H4 (cell line): ENCODE results near the gene PACSIN2. TPM values are rescaled to one million over a fixed set of nuclear protein-coding genes. Genes with fewer than 3 reads are reported as not detected.

Experiments used
- DNase-seq: peaks from one replicate; pipeline ENCODE4 v3.0.0-alpha.2; 2015; ENCODE audit warnings: low spot score
- total RNA-seq: library from RNA; depleted of rRNA; stranded (reverse); fragments of >200 nt; shearing (Covaris generic); gene quantifications from 2 replicates; pipeline ENCODE4 v1.2.3, GENCODE V29; 2014

Gene PACSIN2
- total RNA-seq, 1 experiment from 2014 or later = 52.4 TPM

GRCh38 chr22:42905702-42906183, 109.2 kb downstream of the PACSIN2 start:
- no peak for DNase-seq

DNA sequence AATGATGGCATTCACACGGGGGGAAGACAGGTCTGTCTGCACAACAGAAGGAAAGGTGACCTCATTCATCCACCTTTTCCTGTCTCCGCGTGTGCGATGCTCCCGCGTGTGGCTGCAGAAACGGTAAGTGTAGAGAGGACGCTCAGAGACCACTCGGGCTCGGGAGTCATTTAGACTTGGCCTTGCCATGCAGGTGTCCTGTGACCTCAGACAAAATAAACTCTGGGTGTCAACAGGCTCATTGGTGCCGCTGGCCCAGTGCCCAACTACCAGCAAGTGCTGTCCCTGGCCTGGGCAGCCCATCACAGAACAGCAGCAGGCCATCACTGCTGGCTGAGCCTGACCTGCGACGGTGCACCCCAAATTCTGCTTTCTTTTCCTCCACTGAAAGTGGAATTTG, 109.7 kb downstream of the PACSIN2 start:
- DNase-seq = no peak

DNA sequence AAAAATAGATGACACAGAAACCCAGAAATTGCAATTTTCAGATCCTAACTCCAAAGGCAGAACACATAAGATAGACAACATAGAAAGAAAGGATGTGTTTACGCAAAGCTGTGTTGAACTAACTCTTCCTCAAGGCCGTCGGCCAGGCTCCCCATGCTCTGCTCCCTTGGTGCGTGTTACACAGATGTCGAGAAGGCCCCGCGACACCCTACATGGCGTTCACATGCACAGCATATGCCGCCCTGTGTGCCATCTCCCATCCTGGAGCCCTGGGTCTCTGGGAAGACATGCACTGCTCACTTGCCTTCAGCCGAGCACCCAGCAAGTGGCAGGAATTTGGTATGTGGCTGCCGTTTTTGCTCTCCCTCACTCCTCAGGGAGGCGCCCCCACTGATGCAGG, 110.9 kb downstream of the PACSIN2 start:
- no peak for DNase-seq

- no peak for DNase-seq
These were observed 112.0 kb downstream of the PACSIN2 start for GRCh38 chr22:42902875-42903510.

DNA sequence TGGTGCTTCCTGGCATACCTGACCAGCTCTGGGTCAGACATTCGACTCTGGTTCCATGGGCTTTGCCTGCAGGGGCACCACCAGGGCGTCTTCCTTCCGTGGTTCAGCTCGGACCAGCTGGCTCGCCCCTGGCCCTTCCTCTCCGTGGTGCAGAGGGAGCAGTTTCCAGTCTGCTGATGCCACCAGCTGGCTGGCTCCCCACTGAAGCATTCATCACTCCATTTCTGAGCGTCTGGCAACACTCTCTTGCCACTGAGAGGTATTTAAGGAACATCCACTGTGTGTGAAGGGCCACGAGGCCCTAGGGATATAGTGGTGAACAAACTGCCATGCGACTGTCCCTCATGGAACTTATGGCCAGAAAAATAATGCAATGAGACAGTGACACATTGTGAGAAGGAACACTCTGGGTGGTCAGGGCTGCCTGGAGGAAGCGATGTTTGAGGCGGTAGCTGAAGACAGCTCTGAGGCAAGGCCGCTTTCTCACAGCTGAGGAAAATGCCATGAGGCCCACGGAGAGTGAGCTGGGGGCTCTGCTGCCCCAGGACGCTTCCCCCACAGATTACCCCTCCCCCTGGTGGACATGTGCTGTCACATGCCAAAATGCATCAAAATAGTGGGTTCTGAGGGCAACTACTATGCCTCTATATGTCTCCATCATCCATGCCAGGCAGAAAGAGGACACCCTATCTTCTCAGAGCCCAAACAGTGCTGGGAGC, 113.0 kb downstream of the PACSIN2 start:
- no peak for DNase-seq

- no peak for DNase-seq
These were observed 117.0 kb downstream of the PACSIN2 start for GRCh38 chr22:42897960-42898359.

DNA sequence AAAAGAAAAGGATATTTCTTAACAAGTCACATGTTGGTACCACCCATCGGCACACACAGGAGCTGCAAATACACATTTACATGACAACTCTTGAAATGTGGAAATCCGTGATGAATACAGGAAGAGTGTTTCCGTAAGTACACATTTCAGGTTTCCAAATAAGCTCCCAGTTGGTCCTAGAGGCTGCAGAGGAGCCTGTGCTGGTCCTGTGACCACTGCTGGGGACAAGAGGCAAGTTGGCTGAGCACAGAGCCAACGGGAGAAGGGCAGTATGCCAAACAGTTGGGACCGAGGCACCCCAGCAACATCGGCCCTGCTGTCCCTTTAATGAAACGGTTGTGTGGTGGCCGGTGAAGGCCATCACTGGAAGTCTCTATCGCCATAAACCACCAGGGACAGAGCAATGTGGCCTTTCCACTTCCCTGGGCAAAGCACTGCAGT, 119.4 kb downstream of the PACSIN2 start:
- no peak for DNase-seq

DNA sequence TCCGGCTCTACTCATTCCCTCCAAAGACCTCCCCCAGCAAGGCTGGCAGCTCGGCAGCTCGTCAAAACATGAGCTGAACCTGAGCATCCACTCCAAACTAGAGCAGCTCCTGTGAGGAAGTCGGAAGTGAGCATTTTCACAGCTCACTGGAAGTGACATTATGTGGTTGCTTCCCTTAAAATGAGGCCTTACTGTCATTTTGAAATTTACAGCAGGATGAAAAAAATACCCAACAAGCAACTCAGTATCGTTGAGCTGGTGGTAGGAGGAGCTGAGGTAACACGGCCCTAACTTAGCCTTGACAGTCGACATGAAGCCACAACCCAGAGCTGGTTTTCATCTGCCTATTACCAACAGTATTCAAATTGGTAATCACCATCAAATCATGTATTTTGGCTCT, 119.9 kb downstream of the PACSIN2 start:
- no peak for DNase-seq

GRCh38 chr22:42893371-42894150, 121.4 kb downstream of the PACSIN2 start:
- no peak for DNase-seq

- no peak for DNase-seq
These were observed 122.2 kb downstream of the PACSIN2 start for GRCh38 chr22:42892571-42893316.

GRCh38 chr22:42892156-42892555, 122.8 kb downstream of the PACSIN2 start:
- DNase-seq = no peak

GRCh38 chr22:42891696-42892095, 123.3 kb downstream of the PACSIN2 start:
- no peak for DNase-seq

- DNase-seq = no peak
These were observed 123.9 kb downstream of the PACSIN2 start for GRCh38 chr22:42891008-42891407.

DNA sequence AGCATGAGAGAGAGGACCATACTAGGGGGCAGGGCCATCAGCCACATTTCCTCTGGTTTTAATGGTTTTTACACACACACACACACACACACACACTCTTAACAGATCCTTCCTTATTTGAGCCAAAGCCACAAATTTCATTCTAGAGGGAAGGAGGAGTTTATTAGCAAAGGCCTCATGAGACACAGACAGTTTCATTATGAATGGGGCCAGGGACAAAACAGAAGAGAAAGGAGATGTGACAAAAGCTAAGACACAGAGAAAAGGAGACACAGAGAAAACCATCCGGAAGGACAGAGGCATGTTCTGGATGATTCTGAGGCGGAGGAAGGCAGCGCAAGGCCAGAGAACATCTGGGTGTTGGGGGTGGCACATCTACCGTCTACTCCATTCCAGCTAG, 125.6 kb downstream of the PACSIN2 start:
- no peak for DNase-seq

DNA sequence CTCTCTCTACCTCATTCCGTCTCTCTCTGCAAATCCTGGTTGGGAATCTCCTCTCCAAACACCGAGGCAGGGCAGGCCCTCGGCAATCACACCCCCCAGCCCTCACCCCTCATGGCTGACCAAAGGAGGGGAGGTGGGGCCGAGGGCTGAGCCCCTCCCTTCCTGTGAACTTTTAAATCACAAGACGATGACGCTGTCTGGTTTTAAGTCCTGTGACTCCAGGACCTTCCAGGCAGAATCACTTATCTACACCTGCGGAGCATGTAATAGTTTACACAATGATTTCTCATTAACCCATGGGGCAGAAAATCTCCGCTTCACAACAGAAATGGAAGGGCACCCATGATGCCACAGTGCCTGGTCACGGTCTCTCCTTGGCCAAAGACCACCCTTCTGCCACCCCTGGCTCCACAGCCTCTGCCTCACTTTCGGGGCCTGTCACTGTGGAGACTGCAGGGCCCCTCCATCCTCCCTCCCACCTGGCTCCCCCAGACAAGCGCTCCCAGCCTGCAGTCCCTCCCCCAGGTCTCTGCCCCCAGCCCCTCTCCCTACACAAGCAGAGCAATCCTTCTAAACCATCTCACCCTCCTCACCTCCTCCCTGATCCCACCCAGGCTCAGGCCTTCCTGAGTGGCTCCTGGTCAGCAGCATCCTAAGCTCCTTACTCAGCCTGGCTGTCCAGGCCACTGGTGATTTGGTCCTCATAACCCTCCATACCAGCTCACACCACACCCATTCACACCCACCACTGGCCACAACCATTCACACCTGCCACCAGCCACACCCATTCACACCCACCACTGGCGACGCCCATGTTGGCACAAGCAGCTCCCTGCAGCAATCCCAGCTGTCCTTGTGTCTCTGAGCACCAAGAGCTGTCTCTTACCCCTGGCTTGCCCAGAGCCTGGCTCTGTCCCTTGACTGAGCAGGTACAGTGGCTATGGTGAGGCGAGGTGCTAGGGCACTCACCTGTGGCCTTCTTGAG, 127.1 kb downstream of the PACSIN2 start:
- no peak for DNase-seq

DNA sequence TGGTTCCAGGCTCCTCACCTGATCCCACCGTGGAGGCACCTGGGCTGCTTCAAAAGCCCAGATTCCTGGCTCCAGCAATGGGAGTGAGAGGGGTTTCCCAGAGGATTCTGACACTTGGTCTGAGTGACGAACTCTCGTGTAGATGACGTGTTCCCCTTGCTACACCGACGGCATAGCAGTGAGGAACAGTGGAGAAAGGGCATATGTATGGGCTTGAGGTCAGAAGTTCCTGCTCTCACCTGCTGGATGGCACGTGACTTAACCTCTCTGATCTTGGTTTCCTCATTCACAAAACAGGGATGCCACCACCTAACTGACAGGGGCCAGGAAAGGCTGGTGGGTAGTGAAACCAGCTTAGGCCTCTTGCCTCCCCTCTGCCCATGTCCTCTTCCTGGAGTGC, 127.8 kb downstream of the PACSIN2 start:
- no peak for DNase-seq

- no peak for DNase-seq
These were observed 129.5 kb downstream of the PACSIN2 start for GRCh38 chr22:42885446-42885845.

GRCh38 chr22:42884616-42885375, 130.2 kb downstream of the PACSIN2 start:
- DNase-seq = no peak

DNA sequence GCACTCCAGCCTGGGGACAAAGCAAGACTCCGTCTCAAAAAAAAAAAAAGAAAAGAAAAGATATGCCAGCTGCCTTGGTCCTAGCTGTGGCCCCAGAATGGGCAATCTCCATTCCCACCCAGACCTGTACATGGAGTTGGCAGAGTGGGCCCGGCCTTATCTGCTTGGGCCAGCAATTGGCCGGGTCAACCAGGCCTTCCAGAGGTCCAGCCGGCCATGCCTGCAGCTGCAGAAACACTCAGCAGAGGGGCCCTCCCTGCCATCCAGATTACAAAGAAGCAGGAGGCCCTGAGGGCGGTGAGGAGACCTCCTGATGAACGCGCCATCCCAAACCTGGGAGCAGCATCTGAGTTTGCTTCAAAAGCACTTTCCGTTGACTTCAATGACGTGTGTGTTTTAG, 131.0 kb downstream of the PACSIN2 start:
- no peak for DNase-seq

- DNase-seq = no peak
These were observed 131.8 kb downstream of the PACSIN2 start for GRCh38 chr22:42883121-42883520.
